ENCODE data around the gene PDIA6. TPM values are rescaled to one million over a fixed set of nuclear protein-coding genes. Genes with fewer than 3 reads are reported as not detected.

The PDIA6 gene
- total and polyA plus RNA-seq, 10 of the 15 experiments (the other 5 are each of a cell fraction or from before 2014, with no cell fraction given) = 148 to 526 (median 209) TPM

DNA sequence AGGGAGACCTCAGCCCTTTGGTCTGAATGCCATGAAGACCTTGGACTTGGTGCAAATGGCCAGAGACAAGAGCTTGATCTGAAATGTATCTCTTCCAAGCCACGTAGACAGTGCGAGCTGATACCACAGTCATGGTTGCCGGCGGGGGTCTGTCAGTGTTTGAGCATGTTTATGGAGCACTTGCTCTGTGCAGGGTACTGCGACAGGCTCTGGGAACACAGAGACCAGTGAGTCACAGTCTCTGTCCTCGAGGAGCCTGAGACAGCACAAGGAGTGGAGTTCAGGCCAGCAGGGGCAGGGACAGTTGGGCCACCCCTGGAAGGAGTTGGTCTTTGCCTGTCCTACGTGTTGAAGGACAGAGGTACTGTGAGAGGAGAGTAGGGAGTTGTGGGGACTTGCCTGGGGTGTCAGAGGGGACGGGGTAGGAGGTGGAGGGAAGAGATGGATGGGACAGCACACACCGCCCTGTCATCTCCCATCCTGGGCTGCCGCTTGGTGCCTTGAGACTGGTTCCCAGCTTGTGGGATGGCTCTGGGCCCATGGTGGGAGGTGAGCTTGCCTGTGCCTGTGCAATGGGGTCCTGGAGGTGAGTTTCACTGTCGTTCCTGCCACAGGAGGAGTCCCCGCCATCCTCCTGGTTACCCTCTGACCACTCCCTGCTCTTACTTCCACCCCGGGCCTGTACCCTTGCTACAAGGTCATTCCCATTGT lies 51.6 kb downstream of the PDIA6 start:
- Histone ChIP-seq H3K27me3 (replicated peaks in 1 of 2; ENCODE audit: control insufficient read depth in 2 of 2, insufficient read depth in 2 of 2, low read length in 1 of 2) (no peaks in the 10 kb centered on the region), H4K20me1 (ENCODE audit: control insufficient read depth, insufficient read depth) (no peaks in the 10 kb centered on the region), H3K4me2 (ENCODE audit: control insufficient read depth, insufficient read depth) (no peak overlapping the region), H2AFZ (ENCODE audit: control insufficient read depth, low read depth, low read length) (no peak overlapping the region), H3K9ac (ENCODE audit: control insufficient read depth, insufficient read depth, low read length) (no peak overlapping the region), H3K9me3 (replicated peaks; ENCODE audit: control insufficient read depth, insufficient read depth, low read length) (no peaks in the 10 kb centered on the region), H3K27ac (ENCODE audit: control insufficient read depth, insufficient read depth) (no peak overlapping the region), H3K4me3 (no peak overlapping the region), H3K79me2 (ENCODE audit: control insufficient read depth, insufficient read depth, low read length) (no peaks in the 10 kb centered on the region), H3K36me3 (ENCODE audit: control insufficient read depth in 2 of 2, insufficient read depth in 2 of 2, low read length in 1 of 2) (no peaks in the 10 kb centered on the region), H3K4me1 (ENCODE audit: control insufficient read depth, insufficient read depth, low read length) (no peaks in the 10 kb centered on the region)
- RAD21 ChIA-PET (ENCODE audit: unreplicated experiment) = interaction anchor here (0.6 kb wide), 1 partner anchor 313 kb away, joined by 3 read pairs; the partner anchor contains the start of gene ODC1
- no peak for TF ChIP-seq ZNF274 (IDR thresholded peaks at IDR 0.05; ENCODE audit: insufficient read depth, insufficient read length)
- TF ChIP-seq, protein P1, sequence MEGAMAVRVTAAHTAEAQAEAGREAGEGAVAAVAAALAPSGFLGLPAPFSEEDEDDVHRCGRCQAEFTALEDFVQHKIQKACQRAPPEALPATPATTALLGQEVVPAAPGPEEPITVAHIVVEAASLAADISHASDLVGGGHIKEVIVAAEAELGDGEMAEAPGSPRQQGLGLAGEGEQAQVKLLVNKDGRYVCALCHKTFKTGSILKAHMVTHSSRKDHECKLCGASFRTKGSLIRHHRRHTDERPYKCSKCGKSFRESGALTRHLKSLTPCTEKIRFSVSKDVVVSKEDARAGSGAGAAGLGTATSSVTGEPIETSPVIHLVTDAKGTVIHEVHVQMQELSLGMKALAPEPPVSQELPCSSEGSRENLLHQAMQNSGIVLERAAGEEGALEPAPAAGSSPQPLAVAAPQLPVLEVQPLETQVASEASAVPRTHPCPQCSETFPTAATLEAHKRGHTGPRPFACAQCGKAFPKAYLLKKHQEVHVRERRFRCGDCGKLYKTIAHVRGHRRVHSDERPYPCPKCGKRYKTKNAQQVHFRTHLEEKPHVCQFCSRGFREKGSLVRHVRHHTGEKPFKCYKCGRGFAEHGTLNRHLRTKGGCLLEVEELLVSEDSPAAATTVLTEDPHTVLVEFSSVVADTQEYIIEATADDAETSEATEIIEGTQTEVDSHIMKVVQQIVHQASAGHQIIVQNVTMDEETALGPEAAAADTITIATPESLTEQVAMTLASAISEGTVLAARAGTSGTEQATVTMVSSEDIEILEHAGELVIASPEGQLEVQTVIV (IDR thresholded peaks at IDR 0.05; ENCODE audit: borderline replicate concordance, partially characterized antibody) = no peak
- TF ChIP-seq MYC (IDR thresholded peaks at IDR 0.05; ENCODE audit: insufficient read depth, insufficient read length, insufficient replicate concordance, low read length, severe bottlenecking) = no peak
- no peak for TF ChIP-seq MTA3 (IDR thresholded peaks at IDR 0.05; ENCODE audit: borderline replicate concordance, low read length)
- TF ChIP-seq KDM1A (IDR thresholded peaks at IDR 0.05; ENCODE audit: borderline replicate concordance) = no peak
- TF ChIP-seq, protein P2, sequence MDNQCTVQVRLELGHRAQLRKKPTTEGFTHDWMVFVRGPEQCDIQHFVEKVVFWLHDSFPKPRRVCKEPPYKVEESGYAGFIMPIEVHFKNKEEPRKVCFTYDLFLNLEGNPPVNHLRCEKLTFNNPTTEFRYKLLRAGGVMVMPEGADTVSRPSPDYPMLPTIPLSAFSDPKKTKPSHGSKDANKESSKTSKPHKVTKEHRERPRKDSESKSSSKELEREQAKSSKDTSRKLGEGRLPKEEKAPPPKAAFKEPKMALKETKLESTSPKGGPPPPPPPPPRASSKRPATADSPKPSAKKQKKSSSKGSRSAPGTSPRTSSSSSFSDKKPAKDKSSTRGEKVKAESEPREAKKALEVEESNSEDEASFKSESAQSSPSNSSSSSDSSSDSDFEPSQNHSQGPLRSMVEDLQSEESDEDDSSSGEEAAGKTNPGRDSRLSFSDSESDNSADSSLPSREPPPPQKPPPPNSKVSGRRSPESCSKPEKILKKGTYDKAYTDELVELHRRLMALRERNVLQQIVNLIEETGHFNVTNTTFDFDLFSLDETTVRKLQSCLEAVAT (IDR thresholded peaks at IDR 0.05) = no peak
- SMC1A ChIA-PET (ENCODE audit: uncharacterized antibody, unreplicated experiment) = no interaction called here
- ATAC-seq = no peak
- no peak for DNase-seq (ENCODE audit: low read depth, low spot score)
- POLR2A ChIA-PET = no interaction called here
- in situ Hi-C loops (cut with MboI) (no loop called here), intact Hi-C loops (cut with micrococcal nuclease; ENCODE audit: unreplicated experiment) (no loop called here)
- CTCF ChIA-PET = no interaction called here
- WGBS (ENCODE audit: insufficient coverage, insufficient replicate concordance, low lambda C conversion rate, missing lambda C conversion rate) = 36% methylated on average over 11 of the region's 13 CpGs
- FAIRE-seq = no peak
- no TSS peak for BruUV-seq (replicated peaks)

Measured in GM12878 (cell line).